GM18867 (cell line): ENCODE results near the gene P2RX6.
"Not testable (repeated sequence)": the region's sequence is repeated elsewhere in the genome, so short reads cannot be mapped to it uniquely, and the experiment has no call there.

Experiments
- ATAC-seq: cut with Tn5 transposase; IDR thresholded peaks from one replicate; pipeline ENCODE4 v1.9.1; 2021; ENCODE audit warnings: mild to moderate bottlenecking, moderate library complexity; ENCODE audit not compliant: unreplicated experiment

P2RX6 gene

DNA sequence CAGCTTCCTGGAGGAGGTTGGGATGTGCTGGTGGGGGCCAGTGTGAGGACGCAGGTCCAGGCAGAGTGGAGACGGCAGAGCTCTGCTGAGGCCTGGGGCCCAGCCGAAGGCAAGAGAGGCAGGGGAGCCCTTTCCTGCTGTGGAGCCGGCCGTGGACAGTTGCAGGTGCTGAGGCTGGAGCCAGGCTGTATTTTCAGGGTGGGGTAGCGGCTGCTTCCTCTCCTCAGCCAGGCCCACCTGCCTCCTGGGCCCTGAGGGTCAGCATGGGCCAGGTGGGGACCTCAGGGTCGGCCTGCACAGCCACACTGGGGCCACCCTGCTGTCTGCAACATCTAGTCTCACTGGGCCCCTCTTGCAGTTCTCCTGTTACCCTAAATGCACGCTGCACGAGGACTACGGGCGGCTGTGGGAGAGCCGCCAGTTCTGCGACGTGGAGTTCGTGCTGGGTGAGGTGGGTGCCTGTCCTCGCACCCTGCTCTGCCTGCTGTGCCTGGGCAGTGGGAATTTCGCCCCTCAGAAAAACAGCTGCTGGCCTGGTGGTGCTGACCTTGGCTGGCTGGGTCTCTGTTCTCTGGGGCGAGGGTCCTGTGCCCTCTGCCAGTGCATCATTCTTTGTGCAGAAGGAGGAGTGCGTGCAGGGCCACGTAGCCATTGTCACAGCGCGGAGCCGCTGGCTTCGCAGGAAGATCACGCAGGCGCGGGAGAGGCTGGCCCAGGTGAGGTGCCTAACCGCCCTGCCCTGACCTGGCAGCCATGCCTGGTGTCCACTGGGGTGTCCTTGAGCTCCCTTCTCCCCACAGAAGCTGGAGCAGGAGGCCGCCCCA, 21.4 kb upstream of the P2RX6 start:
- ATAC-seq: no peak

DNA sequence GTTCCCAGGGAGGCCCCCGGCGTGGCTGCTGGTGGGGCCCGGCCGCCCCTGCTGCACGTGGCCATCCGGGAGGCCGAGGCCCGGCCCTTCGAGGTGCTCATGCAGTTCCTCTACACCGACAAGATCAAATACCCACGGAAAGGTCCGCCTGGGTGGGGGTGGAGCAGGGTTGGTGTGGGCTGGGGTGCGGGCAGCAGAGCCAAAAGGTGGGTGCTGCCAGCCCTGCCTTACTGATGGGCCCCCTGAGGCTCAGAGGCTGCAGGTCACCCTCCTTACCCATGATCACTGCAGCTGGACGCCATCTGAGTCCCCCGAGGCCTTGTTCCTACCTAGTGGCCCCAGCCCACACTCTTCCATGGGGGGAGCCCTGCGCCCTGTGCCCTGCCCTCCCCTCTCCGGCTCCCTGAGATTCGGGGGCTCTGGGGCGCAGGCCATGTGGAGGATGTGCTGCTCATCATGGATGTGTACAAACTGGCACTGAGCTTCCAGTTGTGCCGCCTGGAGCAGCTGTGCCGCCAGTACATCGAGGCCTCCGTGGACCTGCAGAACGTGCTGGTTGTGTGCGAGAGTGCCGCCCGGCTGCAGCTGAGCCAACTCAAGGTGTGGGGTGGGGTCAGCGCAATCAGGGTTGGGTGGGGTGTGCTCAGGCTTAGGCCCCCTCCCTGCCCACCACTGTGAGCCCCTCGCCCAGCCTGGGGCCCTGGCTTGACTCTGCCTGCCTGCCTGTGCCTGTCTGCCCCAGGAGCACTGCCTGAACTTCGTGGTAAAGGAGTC, 20.6 kb upstream of the P2RX6 start:
- no peak for ATAC-seq

DNA sequence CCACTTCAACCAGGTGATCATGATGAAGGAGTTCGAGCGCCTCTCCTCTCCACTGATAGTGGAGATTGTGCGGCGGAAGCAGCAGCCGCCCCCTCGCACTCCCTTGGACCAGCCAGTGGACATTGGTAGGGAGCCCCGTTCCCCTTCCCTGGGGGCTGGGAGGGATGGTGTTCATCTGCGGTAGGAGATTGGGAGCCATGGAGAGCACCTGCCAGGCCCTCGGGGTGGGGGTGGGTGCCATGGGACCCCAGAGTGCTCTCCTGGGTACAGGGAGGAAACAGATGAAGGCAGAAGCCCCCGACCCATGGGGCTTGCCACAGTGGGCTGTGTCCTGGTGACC, 20.1 kb upstream of the P2RX6 start:
- no peak for ATAC-seq

DNA sequence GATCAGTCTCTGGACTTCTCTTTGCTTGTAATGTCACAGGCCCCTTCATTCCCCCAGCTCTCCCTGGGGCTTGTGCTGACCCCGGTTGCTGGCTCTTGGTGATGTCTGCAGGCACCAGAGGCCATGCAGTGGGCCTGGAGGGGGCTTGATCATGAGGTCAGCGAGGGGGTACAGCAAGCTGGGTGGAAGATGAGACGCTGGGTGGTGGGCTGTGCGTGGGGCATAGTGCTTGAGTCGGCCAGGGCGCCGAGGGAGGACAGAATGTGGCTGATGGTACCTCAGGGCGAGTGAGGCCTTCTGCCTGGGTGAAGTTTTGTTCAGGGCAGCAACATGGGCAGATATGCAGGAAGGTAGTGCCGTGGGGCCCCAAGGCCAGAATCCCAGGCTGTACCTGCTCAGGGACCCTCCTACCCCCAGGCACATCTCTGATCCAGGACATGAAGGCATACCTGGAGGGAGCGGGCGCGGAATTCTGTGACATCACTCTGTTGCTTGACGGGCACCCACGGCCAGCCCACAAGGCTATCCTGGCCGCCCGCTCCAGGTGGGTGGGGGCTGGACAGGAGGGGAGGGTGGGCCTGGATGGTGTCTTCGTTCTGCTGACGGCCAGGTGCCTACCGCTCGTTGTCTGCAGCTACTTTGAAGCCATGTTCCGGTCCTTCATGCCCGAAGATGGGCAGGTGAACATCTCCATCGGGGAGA, 19.5 kb upstream of the P2RX6 start:
- ATAC-seq: no peak

DNA sequence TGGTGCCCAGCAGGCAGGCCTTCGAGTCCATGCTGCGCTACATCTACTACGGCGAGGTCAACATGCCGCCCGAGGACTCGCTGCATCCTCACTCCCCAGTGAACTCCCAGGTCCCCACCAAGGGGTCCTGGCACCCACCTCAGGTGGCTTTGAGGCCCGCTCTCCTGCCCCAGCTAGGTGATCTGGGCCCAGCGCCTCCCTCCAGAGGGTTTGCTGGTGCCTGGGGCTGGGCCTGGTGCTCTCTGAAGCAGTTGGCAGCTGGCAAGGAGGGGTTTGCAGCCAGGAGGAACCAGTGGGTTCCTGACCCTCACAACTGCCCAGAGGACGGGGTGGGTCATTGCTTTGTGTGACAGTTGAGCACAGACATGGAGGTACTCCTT, 18.9 kb upstream of the P2RX6 start:
- ATAC-seq: no peak

DNA sequence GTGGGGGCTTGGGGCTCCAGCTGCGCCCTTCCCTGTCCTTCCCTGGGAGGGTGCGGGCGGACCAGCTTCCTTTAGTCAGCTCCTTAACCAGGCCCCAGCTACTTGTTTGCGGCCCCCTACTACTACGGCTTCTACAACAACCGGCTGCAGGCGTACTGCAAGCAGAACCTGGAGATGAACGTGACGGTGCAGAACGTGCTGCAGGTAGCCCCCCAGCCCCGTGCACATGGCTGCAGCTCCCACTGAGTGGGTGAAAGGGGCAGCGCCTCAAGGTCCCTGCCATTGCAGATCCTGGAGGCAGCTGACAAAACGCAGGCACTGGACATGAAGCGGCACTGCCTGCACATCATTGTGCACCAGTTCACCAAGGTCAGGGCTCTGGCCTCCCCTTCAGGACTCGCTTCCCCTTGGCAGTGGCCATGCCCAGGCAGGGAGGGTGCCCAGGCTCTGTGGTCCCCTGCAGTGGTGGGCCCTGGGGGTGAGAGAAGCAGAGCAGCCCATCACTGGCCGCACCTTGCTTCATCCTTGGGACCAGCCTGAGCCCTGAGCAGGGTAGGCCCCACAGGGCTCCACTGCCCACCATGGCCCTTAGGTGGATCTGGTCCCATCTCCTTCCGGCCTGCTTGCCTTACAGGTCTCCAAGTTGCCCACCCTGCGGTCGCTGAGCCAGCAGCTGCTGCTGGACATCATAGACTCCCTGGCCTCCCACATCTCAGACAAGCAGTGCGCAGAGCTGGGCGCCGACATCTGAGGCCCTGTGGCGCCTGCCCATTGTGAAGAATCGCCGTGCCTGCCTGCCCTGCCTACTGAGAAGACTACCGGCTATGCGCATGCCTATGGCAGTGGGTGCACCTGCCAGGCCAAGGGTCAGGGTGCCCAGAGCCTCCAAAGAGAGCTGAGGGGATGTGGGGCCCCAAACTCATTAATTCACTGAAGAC, 18.1 kb upstream of the P2RX6 start:
- ATAC-seq: no peak

DNA sequence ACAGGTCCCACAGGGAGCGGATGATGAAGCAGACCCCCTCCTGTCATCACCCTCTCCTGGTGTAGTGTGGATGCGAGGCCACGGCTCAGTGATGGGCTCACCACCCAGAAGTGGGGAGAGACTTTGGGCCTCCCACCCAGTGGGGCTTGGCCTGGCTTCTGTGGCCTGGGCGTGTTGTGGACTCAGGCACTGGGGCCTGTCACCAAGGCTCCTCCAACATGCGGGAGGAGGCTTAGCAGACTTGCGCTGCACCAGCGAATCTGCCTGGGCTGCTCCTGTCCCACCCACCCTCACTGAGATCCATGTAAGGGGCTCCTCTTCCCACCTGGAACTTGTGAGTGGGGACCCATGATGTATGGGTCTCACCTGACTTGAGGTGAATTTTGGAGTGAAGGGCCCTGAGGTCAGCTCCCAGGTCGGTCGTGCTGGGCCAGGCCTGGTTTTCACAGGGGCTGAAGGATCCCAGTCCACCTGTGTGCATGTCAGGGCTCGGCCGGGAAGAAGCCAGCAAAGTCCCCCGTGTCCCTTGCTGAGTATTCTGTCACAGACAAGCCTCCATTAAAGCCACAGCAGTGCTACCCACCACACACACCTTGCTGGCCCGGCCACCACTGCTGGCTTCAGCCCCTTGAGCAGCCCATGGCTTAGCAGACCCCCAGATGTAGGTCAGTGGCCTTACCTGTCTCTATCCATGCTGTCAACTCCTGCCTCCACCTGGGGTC, 17.3 kb upstream of the P2RX6 start:
- ATAC-seq: no peak

DNA sequence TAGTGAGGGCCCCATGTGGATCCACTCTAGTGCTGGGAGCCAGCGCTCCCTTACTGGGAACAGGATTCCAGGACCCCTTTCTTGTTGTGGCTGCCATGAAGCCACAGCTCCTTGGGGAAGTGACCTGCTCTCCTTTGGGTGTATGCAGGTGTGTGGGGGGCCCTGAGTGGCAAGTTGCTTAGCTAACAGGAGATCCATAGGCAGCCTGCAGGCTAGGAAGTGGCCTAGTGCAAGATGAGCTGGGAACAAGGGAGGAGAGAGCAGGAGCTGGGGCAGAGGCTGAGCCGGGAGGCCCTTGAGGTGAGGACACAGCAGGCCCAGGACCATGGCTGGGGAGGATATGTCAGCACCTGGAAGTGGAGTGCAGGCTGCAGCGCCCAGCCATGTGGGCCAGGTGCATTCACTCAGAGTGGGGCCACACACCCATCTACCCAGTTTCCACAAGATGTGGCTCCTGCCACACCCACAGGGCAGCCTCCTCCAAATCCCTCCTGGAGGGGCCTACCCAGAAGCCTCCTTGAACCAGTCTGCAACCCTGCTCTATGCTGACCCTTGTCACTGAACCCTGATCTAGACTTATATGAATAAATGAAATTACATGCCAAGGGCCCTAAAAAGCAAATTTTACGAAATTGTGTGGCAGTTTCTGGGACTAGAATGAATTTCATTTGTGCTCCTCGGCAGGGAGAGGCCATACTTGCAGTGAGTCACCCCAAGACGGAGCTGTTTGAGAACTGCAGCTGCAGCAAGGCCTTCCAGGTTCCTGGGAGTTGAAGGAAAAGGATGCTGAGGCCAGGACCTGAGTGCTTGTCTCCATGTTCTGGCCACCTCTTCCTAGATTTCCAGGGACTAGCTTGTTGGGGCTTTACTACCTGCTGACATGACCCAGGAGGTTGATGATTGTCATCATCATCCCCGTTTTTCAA, 16.3 kb upstream of the P2RX6 start:
- ATAC-seq: no peak

DNA sequence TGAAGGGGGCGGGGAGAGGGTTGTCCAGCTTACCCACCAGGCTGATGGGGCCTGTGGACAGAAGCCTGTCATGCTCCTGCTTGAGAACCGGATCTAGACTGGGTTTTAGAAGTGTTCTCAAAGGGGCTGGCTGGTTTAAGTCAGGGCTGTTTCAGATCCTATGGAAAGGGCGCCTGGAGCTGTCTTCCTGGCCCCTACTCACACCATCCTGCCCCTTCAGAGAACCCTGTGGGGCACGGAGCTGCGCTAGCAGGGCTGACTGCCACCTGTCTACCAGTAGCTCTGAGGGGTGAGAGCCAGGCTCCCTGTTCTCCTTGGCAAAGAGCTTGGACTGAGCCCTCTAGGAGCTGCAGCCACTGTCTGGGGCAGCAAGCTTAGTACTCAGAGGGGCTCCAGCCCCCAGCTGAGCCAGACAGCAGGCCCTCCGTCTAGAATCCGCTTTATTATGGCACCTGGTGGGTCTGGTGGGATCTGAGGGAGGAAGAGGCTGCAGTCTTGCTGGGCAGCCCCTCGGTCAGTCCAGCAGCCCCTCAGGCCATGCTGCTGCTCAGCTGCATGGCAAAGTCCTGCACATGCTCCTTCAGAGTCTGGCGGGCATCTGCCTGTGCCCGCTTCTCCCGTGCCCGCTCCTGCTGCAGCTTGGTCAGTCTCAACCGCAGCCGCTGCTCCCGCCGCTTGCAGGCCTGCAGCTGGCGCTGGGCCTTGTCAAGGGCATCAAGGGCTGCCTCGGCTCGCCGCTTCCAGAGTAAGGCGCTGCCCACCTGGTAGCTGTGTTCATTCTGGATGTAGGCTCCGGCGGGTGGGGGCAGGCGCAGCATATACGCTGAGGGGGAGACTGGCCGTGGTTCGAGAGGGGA, 15.4 kb upstream of the P2RX6 start:
- ATAC-seq: no peak

DNA sequence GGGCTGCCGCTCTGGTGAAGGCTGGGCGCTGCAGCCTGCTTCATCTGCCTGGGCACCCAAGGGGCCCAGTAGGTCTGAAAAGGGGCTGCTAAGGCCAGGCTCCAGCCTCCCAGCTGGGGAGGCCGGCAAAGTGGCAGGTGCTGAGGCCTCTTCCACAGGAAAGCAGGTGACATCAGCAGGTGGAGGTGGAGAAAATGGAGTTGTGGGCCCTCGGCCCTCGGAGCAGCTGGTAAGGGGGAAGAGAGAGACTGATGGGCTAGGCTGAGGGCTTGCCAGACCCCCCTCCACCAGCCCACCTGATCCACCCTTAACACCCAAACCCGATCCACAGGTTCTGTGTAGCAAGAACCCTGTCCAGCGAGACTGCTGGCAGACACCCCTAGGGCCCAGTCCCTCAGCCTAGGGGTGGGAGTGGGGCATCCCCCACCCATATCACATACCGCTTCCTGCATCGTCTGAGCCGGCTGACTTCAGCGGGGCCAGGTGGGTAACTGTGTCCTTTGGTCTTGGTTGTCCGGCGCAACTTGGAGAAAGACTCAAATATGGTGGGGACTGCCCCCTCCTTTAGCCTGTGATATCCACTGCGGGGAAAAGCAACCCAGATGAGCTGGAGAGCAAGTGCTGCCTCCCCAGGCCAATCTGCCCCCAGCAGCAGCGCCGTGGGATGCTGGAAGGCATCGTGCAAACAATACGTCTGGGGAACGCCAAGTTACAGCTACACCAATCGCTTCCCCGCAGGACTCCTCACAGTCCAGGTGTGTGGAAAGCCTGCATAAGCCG, 14.6 kb upstream of the P2RX6 start:
- ATAC-seq: no peak

DNA sequence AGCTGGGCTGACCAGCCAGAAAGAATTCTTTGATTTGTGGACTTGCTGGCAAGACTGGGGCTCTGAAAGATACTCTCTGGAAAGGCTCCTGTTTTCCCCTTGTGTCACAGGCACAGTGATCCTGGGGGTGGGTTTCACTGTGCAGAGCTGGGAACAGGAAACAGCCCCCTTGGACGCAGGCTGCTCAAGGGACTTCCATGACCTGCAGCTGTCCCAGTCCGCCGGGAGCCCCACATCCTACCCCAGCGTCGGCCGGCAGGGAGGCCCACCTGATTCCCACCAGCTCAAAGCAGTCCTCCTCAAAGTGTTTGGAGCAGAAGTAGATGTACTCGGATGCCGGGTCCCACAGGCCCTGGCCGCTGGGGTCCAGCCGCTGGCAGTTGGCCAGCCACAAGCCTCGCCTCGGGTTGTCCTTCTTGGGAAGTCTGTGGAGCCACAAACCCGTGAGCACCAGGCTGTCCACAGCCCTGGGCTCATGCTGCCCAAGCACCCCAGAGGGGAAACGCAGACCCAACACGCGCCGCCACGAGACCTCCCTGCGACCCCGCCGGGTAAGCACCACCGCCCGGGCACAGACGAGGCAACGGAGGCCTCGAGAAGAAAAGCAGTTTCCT, 13.9 kb upstream of the P2RX6 start:
- peak; percentile 2 for ATAC-seq

DNA sequence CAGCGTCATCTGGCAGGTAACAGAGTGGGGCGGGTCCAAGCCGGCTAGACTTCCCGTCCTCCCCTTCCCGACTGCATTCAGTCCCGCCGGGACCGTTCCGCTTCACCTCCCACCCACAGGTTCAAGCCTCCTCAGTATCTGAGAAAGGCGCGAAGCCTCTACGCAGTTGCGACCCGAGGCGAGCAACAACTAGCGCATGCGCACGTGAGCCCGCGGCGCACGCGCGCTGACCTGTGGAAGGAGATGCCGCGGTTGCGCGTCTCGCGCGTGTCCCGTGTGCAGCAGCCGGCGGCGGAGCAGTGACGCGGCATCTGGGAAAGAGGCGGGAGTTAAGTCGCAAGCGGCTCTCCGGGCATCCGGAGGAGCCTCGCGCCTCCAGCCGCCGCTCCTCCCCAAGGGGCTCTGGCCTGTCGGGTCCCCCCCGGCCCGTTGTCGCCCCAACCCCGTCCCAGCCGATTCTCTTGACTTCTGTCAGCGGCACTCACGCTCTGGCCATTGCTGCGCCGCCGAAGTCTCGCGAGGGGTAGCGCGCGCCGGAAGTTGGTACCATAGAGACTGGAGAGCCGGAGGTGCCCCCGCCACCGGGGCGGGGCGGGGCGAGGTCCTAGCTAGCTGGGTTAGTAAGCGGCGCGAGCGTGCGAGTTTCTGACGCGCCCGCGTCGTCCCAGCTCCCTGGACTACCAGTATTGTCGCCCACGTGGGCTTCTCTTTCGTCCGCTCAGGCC, 13.2 kb upstream of the P2RX6 start, which contains the start of gene THAP7:
Gene THAP7 (minus strand): TSS at position 518 of the 725 bp plus-strand sequence. CDS start 207 bp downstream, at position 311.
- peak; percentile 85 for ATAC-seq

DNA sequence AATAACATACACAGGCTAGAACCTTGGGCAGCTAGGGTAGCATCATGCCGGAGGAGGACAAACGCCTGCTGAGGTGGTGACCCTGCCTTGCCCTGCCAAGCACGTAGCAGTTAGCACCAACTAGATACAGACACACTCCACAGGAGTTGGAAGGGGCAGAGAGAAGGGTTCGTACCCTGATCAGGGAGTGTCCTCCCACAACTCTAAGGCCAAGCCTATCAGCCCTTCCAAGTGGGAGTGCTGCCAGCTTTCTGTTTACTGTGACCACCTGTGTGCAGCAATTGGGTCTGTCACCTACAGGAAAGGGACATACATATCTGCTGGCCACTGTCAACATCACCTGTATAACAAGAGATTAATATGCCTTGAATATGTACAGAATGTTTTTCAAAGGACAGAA, 11.2 kb upstream of the P2RX6 start:
- ATAC-seq: no peak

DNA sequence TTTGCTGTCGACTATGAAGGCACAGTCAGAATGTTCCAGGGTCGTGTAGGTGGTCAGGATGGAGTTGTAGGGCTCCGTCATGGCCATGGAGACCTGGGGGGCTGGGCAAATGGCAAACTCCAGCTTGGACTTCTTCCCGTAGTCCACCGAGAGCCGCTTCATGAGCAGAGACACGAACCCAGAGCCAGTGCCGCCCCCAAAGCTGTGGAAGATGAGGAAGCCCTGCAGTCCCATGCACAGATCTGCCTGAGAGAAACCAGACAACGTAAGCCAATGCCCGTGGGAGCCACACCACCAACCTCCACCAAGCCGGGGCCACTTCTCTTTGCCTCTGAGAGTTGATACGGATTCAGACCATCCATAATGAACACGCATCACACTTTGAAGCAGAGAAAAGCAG, 5.8 kb upstream of the P2RX6 start:
- not testable (repeated sequence) for ATAC-seq

DNA sequence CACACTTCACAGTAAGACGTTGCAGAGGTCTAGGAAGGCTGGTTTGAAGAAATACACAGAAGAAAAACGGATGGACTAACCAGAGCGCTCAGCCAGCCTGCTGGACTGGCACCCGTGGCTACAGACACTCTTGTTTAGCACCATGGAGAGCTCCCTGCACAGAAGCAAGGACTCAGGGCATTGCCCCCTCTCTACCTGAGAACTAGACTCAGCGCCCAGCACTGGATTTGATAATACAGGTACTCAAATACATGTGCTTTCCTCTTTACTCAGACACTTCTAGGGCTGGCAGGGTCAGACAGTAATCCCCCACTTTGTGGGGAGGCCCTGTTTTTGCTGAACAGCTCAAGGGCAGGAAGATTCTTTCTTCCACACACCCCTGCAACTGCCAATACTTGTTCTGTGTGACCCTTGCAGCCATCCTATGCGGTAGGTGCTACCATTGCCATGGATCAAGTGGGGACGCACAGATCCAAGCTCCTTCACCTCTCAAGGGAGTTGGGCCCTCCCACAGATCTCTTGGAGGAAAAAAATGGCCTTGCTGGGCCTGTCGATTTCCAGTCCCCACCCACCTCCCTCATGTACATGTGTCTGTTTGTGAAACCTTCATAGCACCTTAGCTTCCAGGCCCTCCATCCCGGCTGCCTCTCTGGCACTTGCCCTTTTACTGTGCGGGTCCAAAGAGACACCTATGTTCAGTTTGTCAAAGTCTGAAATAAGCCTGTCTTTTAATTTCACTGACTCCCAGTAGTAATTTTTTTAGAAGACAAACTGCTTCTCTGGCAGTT, 5.1 kb upstream of the P2RX6 start:
- no peak for ATAC-seq
